A673 (cell line): ENCODE measurements around the gene SLC25A46.

ENCODE experiments used
- CTCF ChIP-seq: fragments of 300-800, 200-600 bp; sonication (generic); conservative IDR thresholded peaks from 2 replicates; pipeline ENCODE4 v1.5.1; 2017; ENCODE audit warnings: low read depth, mild to moderate bottlenecking, antibody characterized with exemption, low read length, moderate library complexity, mixed read lengths
- EZH2 ChIP-seq: fragments of 200-600 bp; sonication (generic); IDR thresholded peaks from 2 replicates; pipeline ENCODE4 v1.6.1; 2017; ENCODE audit warnings: borderline replicate concordance, low read depth, mild to moderate bottlenecking, mixed read lengths, antibody characterized with exemption, low read length; ENCODE audit not compliant: poor library complexity, severe bottlenecking

- TF ChIP-seq CTCF (no peak), EZH2 (no peak)
Observed at GRCh38 chr5:110752953-110753352, 14.1 kb downstream of the SLC25A46 start.
